Measurements from ENCODE around the gene MSRB2.
"Not testable (repeated sequence)": the region's sequence is repeated elsewhere in the genome, so short reads cannot be mapped to it uniquely, and the experiment has no call there.

The MSRB2 gene

GRCh38 chr10:23095404-23095965, at the start of gene MSRB2:
TSS of gene MSRB2 (plus strand) at chr10:23095579. CDS start at chr10:23095609, 30 bp downstream.
- DNase-seq: peak; percentile 72 to 97 (median 91)
- intact Hi-C loops (cut with DNase I): no loop called here

GRCh38 chr10:23046027-23046426, 49.4 kb upstream of the MSRB2 start:
- no peak for DNase-seq
- intact Hi-C loops (cut with DNase I): no loop called here

- intact Hi-C loops (cut with DNase I): no loop called here
- peak in 1 of 42 donors; percentile 29 for DNase-seq
Measured at GRCh38 chr10:23047201-23048050, 48.0 kb upstream of the MSRB2 start.

- DNase-seq: no peak
- intact Hi-C loops (cut with DNase I): no loop called here
Measured at GRCh38 chr10:23048191-23048590, 47.2 kb upstream of the MSRB2 start.

DNA sequence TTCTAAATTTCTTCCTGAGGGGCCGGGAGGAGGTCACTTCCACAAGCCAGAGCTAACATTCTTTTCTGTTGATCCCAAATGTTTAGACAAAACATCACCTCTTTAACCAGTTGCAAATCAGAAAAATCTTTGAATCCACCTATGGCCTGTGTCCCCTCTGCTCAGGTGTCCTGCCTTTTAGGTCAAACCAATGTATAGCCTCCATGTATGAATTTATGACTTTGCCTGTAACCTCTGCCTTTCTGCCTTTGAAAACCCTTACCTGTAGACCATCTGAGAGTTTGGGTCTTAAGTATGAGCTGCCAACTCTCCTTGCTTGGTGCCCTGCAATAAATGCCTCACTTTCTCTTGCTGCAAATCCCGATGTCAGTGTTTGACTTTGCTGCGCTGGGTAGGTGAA, 44.1 kb upstream of the MSRB2 start:
- intact Hi-C loops (cut with DNase I): no loop called here

GRCh38 chr10:23051855-23052331, 43.5 kb upstream of the MSRB2 start:
- no peak for DNase-seq
- intact Hi-C loops (cut with DNase I): no loop called here

More for the DNA sequence above, 44.1 kb upstream of the MSRB2 start:
- DNase-seq: no peak

DNA sequence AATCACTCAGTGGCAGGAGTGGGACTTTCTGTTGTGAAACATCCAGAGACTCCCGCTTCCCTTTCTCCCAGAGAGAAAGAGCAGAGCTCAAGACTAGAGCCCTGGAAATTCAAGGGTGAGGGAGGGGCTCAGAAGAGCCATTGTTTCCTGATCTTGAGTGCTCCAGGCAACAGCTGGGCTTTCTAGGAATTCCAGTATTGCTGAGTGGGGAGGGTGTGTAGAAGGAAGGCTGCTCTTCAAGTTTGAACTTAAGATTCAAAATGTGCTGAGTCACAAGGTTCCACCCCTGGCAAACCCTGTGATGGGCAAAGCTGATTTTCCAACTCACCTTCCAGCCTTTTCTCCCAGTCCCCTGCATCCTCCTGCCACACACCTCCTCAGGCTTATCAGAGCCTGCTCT, 42.3 kb upstream of the MSRB2 start:
- intact Hi-C loops (cut with DNase I): no loop called here
- no peak for DNase-seq

DNA sequence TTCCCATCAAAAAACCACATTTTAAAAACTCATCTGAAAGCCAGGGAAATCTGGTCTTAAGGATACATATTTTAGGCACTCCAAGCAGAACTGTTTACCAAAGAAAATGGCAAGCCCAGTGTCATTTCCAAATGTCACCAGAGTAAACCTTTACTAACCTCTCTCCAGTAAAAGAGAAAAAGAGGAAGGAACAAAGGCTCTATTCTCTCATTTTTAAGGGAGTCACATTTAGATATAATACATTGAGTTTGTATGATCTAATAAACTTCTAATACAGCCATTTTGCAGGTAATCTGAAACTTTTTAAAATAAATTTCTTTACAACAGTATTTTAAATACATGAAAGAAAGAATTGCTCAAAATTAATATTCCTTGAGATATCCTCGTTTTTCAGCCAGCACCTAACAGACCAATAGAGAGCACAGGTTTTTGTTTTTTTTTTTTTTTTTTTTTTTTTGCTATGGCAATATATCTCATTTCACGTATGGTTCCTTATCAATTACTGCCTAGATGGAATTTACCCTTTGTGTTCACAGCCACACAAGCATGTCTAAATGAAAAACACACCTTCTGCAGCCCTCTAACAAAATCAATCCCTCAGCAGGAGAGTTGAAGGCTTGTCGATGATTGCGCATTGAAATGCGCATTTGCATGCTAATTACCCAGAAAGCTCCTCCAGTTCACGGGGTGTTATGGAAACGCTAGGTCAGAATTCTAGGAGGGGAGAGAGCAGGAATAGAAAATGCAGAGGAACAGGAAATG, 39.8 kb upstream of the MSRB2 start:
- intact Hi-C loops (cut with DNase I): no loop called here
- DNase-seq: no peak

DNA sequence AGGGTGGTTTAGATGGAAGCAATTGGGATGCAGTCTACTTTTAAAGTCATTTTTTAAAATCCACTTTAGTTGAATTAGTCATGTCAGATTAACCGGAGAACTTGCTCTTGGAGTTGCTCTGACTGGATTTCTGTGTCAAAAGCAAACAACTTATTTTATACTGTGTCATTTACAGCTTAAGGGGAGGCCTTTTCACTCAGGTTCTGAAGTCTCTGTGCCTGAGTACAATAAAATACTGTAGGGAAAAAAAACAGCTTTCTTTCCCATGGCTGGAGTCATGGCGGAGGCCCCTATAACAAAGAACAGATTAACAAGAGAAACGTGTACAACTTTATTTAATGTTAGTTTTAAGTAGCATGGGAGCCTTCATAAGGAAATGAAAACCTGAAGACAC, 39.2 kb upstream of the MSRB2 start:
- DNase-seq: no peak
- intact Hi-C loops (cut with DNase I): no loop called here

DNA sequence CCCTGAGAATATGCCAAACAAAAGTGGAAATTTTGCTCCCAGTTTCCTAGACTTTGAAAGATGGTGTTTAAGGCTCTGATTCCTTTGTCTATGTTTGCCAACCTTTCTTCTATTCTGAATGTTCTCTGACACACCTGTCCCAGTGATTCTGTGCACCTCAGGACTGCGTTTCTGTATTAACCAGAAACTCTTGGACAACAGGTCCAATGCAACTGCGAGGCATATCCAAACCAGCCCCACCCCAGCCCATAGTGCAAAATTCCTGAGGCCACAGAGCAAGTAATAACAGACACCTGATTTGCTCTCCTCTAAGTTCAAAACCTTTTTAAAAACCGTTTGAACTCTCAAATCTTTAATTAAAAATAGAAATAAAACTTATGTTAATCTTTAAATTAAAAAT, 37.0 kb upstream of the MSRB2 start:
- DNase-seq: no peak
- intact Hi-C loops (cut with DNase I): no loop called here

GRCh38 chr10:23060918-23061317, 34.5 kb upstream of the MSRB2 start:
- DNase-seq: peak in 1 of 42 donors; percentile 52
- intact Hi-C loops (cut with DNase I): loop anchor here (10.0 kb wide), 1 partner anchor 66 kb away; no protein-coding TSS in a partner anchor

- peak in 20 of 42 donors; percentile 18 to 72 (median 30) for DNase-seq
- intact Hi-C loops (cut with DNase I): loop anchor here (10.0 kb wide), 1 partner anchor 69 kb away; no protein-coding TSS in a partner anchor
Measured at GRCh38 chr10:23063045-23063972, 32.1 kb upstream of the MSRB2 start.

DNA sequence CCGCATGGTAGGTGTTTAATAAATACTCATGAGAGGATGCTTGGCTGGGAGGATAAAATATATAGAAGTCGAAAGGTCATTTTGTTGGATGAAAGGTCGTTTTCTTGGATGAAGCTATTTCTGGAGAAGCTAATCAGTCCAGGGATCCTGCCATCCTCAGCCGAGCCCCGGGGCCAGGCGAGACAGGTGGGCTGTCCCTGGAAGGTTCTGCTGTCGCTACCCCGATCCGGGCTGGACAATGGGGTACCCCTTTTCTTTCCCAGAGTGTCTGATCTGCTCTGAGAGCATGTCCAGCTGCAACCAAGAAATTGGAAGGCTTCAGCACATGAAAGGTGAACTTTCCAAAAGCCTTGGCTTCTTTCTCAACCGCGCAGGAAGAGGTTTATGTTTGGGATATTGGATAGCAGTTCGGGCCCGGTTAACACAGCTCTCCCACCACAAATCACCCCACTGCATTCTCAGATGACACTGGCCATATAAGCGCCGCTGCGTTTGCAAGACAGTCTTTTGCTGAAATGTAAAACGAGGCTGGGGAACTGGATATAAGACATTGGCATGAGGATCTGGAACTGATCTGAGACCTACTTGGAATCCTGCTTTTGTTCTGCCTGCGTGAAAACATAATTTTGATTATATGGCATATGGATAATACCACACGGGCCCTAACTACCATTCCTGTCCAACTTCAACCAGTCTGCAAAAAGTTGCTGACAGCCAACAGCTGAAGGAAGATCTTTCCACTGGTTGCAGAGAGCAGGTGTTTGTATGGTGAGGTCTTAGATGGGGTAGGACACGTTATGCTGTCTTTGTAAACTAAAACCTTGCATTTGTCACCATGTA, 31.2 kb upstream of the MSRB2 start:
- intact Hi-C loops (cut with DNase I): loop anchor here (10.0 kb wide), 1 partner anchor 69 kb away; no protein-coding TSS in a partner anchor
- DNase-seq: no peak

GRCh38 chr10:23064813-23065114, 30.6 kb upstream of the MSRB2 start:
- not testable (repeated sequence) for DNase-seq
- intact Hi-C loops (cut with DNase I): loop anchor here (10.0 kb wide), 1 partner anchor 70 kb away; no protein-coding TSS in a partner anchor

- intact Hi-C loops (cut with DNase I): loop anchor here (10.0 kb wide), 1 partner anchor 71 kb away; no protein-coding TSS in a partner anchor
- DNase-seq: peak; percentile 66 to 97 (median 90)
Measured at GRCh38 chr10:23065181-23065948, 30.0 kb upstream of the MSRB2 start.

- intact Hi-C loops (cut with DNase I): loop anchor here (10.0 kb wide), 1 partner anchor 73 kb away; no protein-coding TSS in a partner anchor
- no peak for DNase-seq
Measured at GRCh38 chr10:23067337-23067736, 28.0 kb upstream of the MSRB2 start.

All from head of caudate nucleus (tissue), 42 donors.